UCSD-AML1 (cell line): ENCODE measurements around the gene CTSV.
A peak's percentile ranks its signal among the peaks of the same experiment; 100 is the strongest.
"Not testable (repeated sequence)": the region's sequence is repeated elsewhere in the genome, so short reads cannot be mapped to it uniquely, and the experiment has no call there.

Experiments used
- DNase-seq: peaks from one replicate; lab custom pipeline; 2025; ENCODE audit not compliant: unreplicated experiment; lab: John Stamatoyannopoulos, UW

Gene CTSV

DNA sequence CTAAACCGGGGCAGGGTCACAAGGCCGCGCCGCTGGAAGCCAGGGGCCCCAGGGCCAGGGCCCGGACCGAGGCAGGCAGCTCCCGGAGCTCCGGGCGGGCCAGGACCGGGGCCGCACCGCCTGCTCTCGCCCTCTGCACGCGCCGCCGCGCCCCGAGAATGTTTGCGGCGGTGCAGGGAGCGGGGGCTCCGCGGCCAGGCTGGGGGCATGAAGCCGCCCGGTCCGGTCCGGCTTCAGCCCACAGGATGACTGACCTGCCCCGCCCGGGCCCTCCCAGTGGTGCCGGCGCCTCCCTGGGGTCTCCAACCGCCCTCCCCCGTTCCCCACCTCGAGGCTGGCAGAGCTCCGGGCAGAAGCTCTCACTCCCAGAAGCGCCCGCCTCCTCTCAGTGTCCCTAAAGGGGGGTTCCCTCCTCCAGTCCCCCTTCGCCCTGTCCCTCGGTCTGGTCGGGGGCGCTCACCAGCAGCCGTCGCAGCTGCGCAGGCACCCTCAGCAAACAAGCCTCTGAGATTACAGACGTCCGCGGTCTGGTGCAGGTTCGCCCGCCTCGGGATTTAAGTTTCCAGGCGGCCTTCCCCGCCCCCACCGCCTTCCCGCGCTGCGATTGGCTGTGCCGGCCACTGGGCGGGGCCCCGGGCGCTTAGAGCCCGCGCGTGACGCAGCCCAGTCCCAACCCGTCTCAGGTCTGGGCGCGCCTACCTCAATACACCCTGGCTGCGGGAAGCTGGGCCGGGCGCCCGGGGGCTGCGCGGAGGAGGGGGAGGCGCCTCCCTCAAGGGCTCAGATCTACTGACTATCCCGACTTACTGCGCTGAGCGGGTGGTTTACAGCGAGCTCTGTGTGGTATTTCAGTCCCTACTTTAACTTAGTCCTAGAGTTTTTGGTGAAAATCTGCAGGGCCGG lies at the start of gene CTSV:
Gene CTSV, minus strand, starts transcription at position 532 of the 903 bp plus-strand sequence. CDS start 1,099 bp downstream, outside the sequence.
- peak; percentile 79 for DNase-seq

DNA sequence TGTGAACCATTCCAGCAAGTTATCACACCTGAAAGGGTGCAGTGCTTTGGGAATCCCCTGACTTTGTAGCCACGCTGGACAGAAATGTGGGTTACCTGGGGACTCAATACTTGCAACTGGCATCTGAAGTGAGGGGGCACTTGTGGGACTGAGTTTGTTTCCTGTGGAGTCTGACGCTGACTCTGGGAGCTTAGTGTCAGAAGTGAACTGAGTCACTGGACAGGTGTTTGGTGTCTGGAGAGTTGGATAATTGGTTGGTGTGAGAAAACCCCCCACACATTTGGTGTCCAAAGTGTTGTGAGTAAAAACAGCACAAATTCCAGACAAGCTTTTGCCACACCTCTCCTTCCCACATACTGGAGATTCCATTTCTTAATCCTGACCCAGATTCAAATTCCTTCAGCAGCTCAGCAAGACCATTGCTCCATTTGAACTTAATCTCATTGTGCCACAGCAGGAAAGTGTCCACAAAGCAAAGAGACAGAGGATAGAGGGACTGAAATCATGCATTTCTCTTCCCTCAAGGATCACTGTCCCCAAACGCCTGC lies 48.8 kb upstream of the CTSV start:
- not testable (repeated sequence) for DNase-seq

GRCh38 chr9:97084562-97084991 lies 45.6 kb upstream of the CTSV start:
- DNase-seq = not testable (repeated sequence)

GRCh38 chr9:97078362-97078761 lies 39.4 kb upstream of the CTSV start:
- DNase-seq = no peak

DNA sequence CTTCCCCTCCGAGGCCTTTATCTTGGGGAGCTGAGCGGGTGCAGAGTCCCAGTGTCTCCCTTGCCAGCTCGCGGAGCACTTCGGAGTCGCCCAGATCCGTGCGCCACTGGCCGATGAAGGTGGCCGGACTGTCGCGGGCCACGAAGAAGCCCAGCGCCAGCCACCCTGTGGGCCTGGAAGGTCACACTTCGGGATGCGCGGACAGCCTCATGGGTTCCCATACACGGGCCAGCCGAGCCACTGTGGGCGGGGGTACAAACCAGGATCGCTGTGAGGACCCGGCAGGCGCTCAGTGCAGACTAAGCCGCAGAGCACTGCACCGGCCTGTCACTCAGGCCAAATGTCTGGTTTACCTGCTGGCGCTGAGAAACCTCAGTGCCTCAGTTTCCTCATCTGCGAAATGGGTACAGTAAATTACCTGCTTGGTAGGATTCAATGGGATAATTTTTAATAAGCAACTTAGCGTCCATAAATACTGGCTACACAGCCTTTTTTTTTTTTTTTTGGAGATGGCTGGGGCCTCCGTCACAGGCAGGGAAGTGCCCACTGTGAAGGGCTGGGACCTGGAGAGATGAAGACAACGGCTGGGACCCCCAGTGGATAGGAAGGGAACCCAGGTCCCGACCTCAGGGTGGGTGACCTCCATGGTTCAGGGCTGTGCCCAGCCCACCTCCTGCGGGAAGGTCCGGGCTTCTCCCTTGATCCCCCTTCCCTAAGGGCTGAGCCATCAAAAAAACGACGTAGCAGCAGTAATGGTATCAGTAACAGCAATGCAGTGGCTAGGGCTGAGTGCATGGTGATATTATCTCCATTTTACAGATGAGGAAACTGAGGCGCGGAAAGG lies 38.7 kb upstream of the CTSV start:
- DNase-seq = no peak

GRCh38 chr9:97076731-97077451 lies 37.9 kb upstream of the CTSV start:
- DNase-seq = not testable (repeated sequence)

- no peak for DNase-seq
Measured at GRCh38 chr9:97076238-97076637, 37.3 kb upstream of the CTSV start.

GRCh38 chr9:97075289-97075985 lies 36.5 kb upstream of the CTSV start:
- DNase-seq = no peak

DNA sequence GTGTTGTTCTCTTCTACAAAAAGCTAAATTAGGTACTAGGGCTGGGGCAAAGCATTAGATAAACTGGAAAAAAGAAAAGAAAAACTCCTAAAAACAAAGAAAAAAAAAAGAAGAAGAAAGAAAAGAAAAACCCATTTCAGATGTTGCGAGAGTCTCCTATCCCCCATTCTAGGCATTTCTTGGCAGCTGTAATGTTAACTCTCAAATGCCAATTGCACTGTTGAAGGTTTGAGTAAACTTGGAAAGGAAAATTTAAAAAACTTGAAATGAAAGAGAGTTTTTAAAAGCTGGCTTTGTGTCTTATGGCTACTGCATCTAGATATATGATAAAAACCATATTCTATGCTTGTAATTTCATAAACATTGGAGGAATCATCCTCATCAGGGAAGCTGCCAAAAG lies 34.6 kb upstream of the CTSV start:
- no peak for DNase-seq

DNA sequence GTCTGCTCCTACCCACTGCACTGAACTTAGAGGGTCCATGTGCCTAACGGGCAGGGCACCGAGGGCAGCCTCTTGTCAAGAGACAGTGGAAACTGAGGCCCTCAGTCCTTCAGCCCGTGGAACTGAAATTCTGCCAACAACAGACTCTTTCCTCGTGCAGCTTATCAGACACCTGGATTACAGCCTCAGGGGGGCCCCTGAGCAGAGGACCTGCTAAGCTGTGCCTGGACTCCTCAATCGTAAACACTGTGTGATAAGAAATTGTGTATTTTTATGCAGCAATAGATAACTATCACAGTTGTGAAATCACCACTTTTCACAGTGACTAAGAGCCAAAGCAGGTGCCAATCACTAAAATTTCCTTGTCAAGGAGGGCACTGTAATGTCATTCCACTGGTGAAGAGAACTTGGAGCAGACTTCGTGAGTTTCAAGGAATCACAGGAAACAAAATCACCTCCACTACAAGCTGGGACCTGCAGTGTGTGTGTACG lies 33.4 kb upstream of the CTSV start:
- no peak for DNase-seq

GRCh38 chr9:97070325-97070724 lies 31.4 kb upstream of the CTSV start:
- not testable (repeated sequence) for DNase-seq

DNA sequence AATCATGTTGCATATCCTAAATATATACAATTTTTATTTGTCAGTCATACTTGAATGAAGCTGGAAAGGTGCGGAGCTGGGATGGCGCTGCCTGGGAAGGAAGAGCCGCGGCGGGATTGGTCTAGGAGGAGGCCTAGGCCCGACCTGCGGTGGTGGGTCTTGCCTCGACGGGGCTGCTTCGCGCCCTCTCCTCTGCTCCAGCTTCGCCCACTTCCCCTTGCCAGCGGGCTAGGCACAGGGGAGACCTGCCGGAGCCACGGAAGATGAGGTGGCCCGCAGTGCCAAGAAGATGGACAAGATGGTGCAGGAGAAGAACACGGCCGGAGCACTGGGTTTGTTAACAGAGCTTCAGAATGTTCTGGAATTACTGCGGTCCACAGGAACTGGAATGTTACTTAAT lies 28.5 kb upstream of the CTSV start:
- DNase-seq = no peak

DNA sequence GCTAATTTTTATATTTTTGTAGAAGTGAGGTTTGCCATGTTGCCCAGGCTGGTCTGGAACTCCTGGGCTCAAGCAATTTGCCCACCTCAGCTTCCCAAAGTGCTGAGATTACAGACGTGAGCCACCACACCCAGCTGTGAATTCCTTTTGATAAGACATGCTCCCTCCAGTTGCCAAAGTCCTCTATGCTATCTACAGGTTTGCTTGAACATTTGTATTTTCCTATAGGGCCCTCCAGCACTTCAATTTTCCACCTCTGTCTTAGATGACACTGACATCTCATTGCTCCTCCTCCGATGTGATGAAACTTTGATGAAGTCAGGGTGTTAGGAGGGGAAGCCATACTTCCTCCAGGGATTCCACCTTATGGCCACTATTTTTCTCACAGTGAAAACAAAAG lies 25.2 kb upstream of the CTSV start:
- DNase-seq = no peak

DNA sequence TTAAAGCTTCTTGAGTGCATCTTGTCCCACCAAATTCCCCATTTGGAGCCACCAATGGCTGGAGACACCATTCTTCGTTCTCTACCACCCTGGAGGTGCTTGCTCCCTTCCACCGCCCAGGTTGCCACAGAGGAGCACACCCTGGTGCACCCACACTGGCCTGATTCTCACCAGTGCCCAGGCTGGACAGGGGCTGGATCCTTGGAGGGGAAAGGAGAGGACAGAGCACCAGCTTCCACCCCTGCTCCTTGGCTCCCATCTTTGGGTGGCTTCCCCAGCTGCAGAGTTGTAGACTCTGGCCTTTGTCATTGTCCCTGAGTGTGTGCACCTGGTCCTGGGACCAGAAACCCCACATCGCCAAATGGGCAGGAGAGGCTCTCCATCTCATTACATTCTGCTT lies 21.9 kb upstream of the CTSV start:
- no peak for DNase-seq

GRCh38 chr9:97059626-97060025 lies 20.7 kb upstream of the CTSV start:
- DNase-seq = no peak

DNA sequence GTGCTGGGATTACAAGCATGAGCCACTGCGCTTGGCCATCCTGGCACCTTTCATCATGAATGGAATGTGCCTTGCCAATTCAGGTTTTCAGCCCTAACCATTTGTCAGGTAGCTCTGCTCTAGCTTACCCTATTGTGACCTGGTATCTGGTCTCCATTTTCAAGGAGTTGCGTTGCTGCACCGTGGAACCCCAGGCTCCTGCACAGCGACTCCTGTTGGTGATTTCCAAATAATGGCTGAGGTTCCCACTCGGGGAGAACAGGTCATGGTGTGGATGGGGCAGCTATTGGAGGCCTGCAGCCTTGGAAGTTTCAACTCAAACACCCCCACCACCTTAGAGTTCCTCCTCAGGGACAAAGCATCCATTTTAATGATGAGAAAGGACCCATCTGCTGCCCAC lies 18.7 kb upstream of the CTSV start:
- no peak for DNase-seq

- DNase-seq = not testable (repeated sequence)
Measured at GRCh38 chr9:97055891-97056290, 16.9 kb upstream of the CTSV start.

- DNase-seq = no peak
Measured at GRCh38 chr9:97053717-97054116, 14.8 kb upstream of the CTSV start.

DNA sequence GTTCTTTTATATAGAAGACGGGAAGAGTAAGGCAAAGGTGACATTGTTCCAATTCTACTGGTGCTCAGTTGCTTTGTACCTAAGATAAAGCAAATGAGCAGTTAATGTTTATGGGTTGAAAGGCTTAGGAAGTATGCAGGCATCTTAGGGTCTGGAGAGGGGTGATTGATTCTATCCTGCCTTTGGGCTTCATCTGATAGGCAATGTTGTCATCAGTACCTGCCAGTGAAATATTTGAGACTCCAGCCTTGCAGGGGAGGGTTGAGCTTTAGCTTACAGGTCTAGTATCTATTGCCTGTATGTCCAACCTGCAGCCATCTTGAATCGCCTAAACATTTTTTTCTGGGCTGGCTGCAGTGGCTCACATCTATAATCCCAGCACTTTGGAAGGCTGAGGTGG lies 13.8 kb upstream of the CTSV start:
- no peak for DNase-seq

- DNase-seq = no peak
Measured at GRCh38 chr9:97046228-97046627, 7.3 kb upstream of the CTSV start.
